ENCODE measurements around the gene PSMB10. TPM values are rescaled to one million over a fixed set of nuclear protein-coding genes. Genes with fewer than 3 reads are reported as not detected.

Gene PSMB10
- total RNA-seq, 4 donors from 2014 or later, result 13.5 to 31.2 (median 16.3) TPM

DNA sequence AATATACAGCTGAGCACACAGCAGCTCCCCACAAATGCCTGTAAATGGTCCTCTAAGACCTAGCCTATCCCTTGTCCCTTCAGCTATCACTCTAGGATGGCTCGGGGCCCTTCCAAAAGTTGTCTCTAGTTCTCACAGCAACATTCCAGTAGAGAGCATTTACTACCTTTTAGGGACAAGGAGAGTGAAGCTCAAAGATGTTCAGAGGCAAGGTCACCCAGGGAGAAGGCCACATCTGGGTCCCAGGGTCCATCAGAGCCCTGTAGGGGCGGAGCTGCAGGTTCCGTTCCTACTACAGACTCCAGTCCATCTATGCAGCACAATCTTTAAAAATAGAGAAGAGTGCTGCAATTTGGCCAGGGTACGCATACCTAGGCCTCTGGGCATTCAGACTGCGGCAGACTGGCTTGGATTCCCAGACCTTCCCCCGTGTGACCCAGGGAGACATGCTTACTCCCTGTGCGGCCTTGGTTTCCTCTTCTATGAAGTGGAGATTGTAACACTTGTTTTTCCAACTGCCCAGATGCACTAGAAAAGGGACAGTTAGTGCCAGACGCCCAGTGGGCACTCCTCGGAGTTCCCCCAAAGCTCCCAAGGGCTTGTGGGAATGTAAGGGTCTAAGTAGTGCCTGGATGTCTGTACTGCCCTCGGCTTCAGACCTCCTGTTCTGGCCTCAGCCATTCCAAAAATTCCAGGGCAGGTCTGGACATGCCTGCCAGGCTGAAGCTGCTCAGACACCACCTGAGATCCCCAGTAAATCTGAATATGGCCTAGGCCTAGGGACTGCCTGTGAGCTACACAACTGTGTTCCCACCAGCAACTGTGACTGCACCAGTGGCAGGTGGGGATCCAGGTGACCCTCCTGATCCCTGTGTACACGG, 29.3 kb upstream of the PSMB10 start:
- Histone ChIP-seq H3K4me1 (peaks cover 70% of the 10 kb centered on the region), H3K9me3 (no peaks in the 10 kb centered on the region), H3K27ac (peak overlapping the region; percentile 95), H3K27me3 (no peaks in the 10 kb centered on the region), H3K36me3 (peaks cover 12% of the 10 kb centered on the region), H3K4me3 (peak overlapping the region; percentile 74)
- DNase-seq (ENCODE audit: low spot score in 2 of 2), result no peak
- TF ChIP-seq CTCF (IDR thresholded peaks at IDR 0.05) (no peak), EP300 (IDR thresholded peaks at IDR 0.05) (no peak), POLR2A (IDR thresholded peaks at IDR 0.05) (no peak), POLR2AphosphoS5 (IDR thresholded peaks at IDR 0.05) (no peak)
- WGBS, result 43% methylated on average over 6 of the region's 11 CpGs

GRCh38 chr16:67964477-67965131, 28.0 kb upstream of the PSMB10 start:
- Histone ChIP-seq H3K36me3 (peaks cover 21% of the 10 kb centered on the region), H3K4me3 (no peak overlapping the region), H3K27me3 (no peaks in the 10 kb centered on the region), H3K4me1 (peaks cover 83% of the 10 kb centered on the region), H3K9me3 (no peaks in the 10 kb centered on the region), H3K27ac (peak overlapping the region; percentile 28)
- 80% methylated on average over 6 of the region's 6 CpGs for WGBS
- no peak for DNase-seq (ENCODE audit: low spot score in 2 of 2)
- TF ChIP-seq EP300 (IDR thresholded peaks at IDR 0.05) (no peak), POLR2A (IDR thresholded peaks at IDR 0.05) (no peak), CTCF (IDR thresholded peaks at IDR 0.05) (no peak), POLR2AphosphoS5 (IDR thresholded peaks at IDR 0.05) (no peak)

- Histone ChIP-seq H3K27me3 (no peaks in the 10 kb centered on the region), H3K36me3 (peaks cover 29% of the 10 kb centered on the region), H3K9me3 (no peaks in the 10 kb centered on the region), H3K4me1 (peaks cover 83% of the 10 kb centered on the region), H3K27ac (peak overlapping the region; percentile 28), H3K4me3 (no peak overlapping the region)
- peak in 1 of 2 donors; percentile 65 for DNase-seq (ENCODE audit: low spot score in 2 of 2)
- TF ChIP-seq POLR2AphosphoS5 (IDR thresholded peaks at IDR 0.05), result no peak
- no peak for TF ChIP-seq CTCF (IDR thresholded peaks at IDR 0.05)
- TF ChIP-seq POLR2A (IDR thresholded peaks at IDR 0.05), result no peak
- TF ChIP-seq EP300 (IDR thresholded peaks at IDR 0.05), result no peak
- WGBS, result 51% methylated on average over 20 of the region's 32 CpGs
Measured at GRCh38 chr16:67963662-67964321, 27.1 kb upstream of the PSMB10 start.

DNA sequence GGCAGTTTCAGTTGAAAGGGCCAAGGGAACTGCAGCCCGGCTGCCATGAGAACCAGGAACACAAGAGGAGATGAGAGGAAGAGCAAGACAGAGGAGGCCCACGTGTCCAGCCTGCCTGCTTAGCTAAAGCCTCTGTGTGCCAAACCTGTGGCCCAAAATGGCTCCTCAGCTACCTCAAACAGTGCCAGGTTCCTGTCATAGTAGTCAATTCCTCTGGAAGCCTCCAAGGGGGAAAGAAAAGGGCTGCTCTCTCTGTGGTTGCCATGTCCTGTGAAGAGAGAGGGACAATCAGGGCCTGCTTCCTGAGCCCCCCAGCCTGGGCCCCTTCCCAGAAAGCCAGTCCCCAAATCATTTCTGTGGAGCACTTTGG, 26.6 kb upstream of the PSMB10 start:
- H3K4me3 ChIP-seq, result no peak overlapping the region
- peaks cover 34% of the 10 kb centered on the region for H3K36me3 ChIP-seq
- H3K27me3 ChIP-seq, result no peaks in the 10 kb centered on the region
- H3K9me3 ChIP-seq, result no peaks in the 10 kb centered on the region
- no peak for TF ChIP-seq CTCF (IDR thresholded peaks at IDR 0.05)
- no peak for TF ChIP-seq POLR2A (IDR thresholded peaks at IDR 0.05)
- no peak for TF ChIP-seq EP300 (IDR thresholded peaks at IDR 0.05)
- TF ChIP-seq POLR2AphosphoS5 (IDR thresholded peaks at IDR 0.05), result no peak
- H3K4me1 ChIP-seq, result peaks cover 80% of the 10 kb centered on the region
- DNase-seq (ENCODE audit: low spot score in 2 of 2), result no peak
- 64% methylated on average over 2 of the region's 2 CpGs for WGBS
- peak overlapping the region; percentile 28 for H3K27ac ChIP-seq

GRCh38 chr16:67962135-67962534, 25.5 kb upstream of the PSMB10 start:
- 52% methylated on average over 6 of the region's 8 CpGs for WGBS
- peaks cover 76% of the 10 kb centered on the region for H3K4me1 ChIP-seq
- DNase-seq (ENCODE audit: low spot score in 2 of 2), result peak in 1 of 2 donors; percentile 56
- peaks cover 43% of the 10 kb centered on the region for H3K36me3 ChIP-seq
- H3K27me3 ChIP-seq, result no peaks in the 10 kb centered on the region
- H3K4me3 ChIP-seq, result no peak overlapping the region
- H3K27ac ChIP-seq, result peak overlapping the region; percentile 52
- no peaks in the 10 kb centered on the region for H3K9me3 ChIP-seq
- no peak for TF ChIP-seq EP300 (IDR thresholded peaks at IDR 0.05)
- TF ChIP-seq CTCF (IDR thresholded peaks at IDR 0.05), result no peak

All from suprapubic skin (tissue), 4 donors.